GM23338 (cell line): ENCODE data around the gene ANXA6.

Experiments
- CREB1 ChIP-seq: fragments of 250-450 bp; sonication (Bioruptor Pico); IDR thresholded peaks from 2 replicates; pipeline ENCODE4 v1.5.0; 2020; ENCODE audit warnings: low read depth, mild to moderate bottlenecking, moderate library complexity
- CTCF ChIP-seq, 2 experiments: fragments of 200-600 bp in 1 of 2; sonication (generic) in 1 of 2; conservative IDR thresholded peaks; 2 replicates each; pipeline versions ENCODE4 v1.5.1 to v1.6.1; 2016 to 2017; ENCODE audit warnings: antibody characterized with exemption in 2 of 2, low read depth in 2 of 2, mild to moderate bottlenecking in 2 of 2, moderate library complexity in 1 of 2
- EZH2 ChIP-seq: fragments of 200-600 bp; sonication (generic); IDR thresholded peaks from one replicate; pipeline ENCODE4 v1.8.0; 2017; ENCODE audit warnings: antibody characterized with exemption, mild to moderate bottlenecking, low read depth; ENCODE audit not compliant: unreplicated experiment
- EZH2phosphoT487 ChIP-seq: fragments of 200-600 bp; sonication (generic); IDR thresholded peaks from one replicate; pipeline ENCODE4 v1.8.1; 2018; ENCODE audit warnings: antibody characterized with exemption; ENCODE audit not compliant: unreplicated experiment
- JUNB ChIP-seq: IDR thresholded peaks from one replicate; pipeline ENCODE4 v1.6.1; 2016; ENCODE audit warnings: antibody characterized with exemption; ENCODE audit not compliant: unreplicated experiment
- POLR2AphosphoS5 ChIP-seq: IDR thresholded peaks from 2 replicates; pipeline ENCODE4 v1.6.1; 2016; ENCODE audit warnings: antibody characterized with exemption, low read depth
- ZNF114 ChIP-seq: fragments of 250-450 bp; sonication (Bioruptor Pico); IDR thresholded peaks from 2 replicates; pipeline ENCODE4 v1.5.0; 2020; ENCODE audit warnings: mild to moderate bottlenecking, moderate library complexity
- TF ChIP-seq, protein P1 (sequence below): IDR thresholded peaks from one replicate; pipeline ENCODE4 v1.6.1; 2018; ENCODE audit warnings: antibody characterized with exemption; ENCODE audit not compliant: unreplicated experiment

- TF ChIP-seq, protein P1, sequence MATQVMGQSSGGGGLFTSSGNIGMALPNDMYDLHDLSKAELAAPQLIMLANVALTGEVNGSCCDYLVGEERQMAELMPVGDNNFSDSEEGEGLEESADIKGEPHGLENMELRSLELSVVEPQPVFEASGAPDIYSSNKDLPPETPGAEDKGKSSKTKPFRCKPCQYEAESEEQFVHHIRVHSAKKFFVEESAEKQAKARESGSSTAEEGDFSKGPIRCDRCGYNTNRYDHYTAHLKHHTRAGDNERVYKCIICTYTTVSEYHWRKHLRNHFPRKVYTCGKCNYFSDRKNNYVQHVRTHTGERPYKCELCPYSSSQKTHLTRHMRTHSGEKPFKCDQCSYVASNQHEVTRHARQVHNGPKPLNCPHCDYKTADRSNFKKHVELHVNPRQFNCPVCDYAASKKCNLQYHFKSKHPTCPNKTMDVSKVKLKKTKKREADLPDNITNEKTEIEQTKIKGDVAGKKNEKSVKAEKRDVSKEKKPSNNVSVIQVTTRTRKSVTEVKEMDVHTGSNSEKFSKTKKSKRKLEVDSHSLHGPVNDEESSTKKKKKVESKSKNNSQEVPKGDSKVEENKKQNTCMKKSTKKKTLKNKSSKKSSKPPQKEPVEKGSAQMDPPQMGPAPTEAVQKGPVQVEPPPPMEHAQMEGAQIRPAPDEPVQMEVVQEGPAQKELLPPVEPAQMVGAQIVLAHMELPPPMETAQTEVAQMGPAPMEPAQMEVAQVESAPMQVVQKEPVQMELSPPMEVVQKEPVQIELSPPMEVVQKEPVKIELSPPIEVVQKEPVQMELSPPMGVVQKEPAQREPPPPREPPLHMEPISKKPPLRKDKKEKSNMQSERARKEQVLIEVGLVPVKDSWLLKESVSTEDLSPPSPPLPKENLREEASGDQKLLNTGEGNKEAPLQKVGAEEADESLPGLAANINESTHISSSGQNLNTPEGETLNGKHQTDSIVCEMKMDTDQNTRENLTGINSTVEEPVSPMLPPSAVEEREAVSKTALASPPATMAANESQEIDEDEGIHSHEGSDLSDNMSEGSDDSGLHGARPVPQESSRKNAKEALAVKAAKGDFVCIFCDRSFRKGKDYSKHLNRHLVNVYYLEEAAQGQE: no peak
- TF ChIP-seq CTCF (conservative IDR thresholded peaks at IDR 0.05; ENCODE audit: low read depth in 2 of 2) (no peak), ZNF114 (CRISPR knock-in tag) (no peak), EZH2phosphoT487 (no peak), POLR2AphosphoS5 (no peak), EZH2 (no peak), JUNB (no peak), CREB1 (CRISPR knock-in tag) (no peak)
Measured at GRCh38 chr5:151148583-151148982, 9.0 kb downstream of the ANXA6 start.
